Sigmoid colon (tissue), 4 donors: Measurements from ENCODE around the gene NYNRIN.

Experiments
- CTCF ChIP-seq, 4 experiments: fragments of 450-650 bp in 3 of 4; fragments of 200-600 bp in 1 of 4; IDR thresholded peaks; one replicate each; pipeline ENCODE4 v1.5.1; 2016 to 2019; ENCODE audit warnings: antibody characterized with exemption in 4 of 4, mild to moderate bottlenecking in 3 of 4, moderate library complexity in 2 of 4
- POLR2A ChIP-seq, 2 donors: fragments of 450-650 bp; IDR thresholded peaks; one replicate each; pipeline ENCODE4 v1.6.1; 2016; ENCODE audit warnings: antibody characterized with exemption in 2 of 2, mild to moderate bottlenecking in 2 of 2, moderate library complexity in 2 of 2
- POLR2AphosphoS5 ChIP-seq, 4 donors: sonication (generic); formaldehyde crosslinking; IDR thresholded peaks; one replicate each; pipeline ENCODE4 v1.6.1; 2017; ENCODE audit warnings: antibody characterized with exemption in 4 of 4

GRCh38 chr14:24356208-24356607 lies 42.6 kb upstream of the NYNRIN start:
- TF ChIP-seq POLR2AphosphoS5 (IDR thresholded peaks at IDR 0.05) (no peak), CTCF (IDR thresholded peaks at IDR 0.05) (no peak), POLR2A (IDR thresholded peaks at IDR 0.05) (no peak)
